MCF 10A (cell line): Measurements from ENCODE around the gene CLP1. TPM values are rescaled to one million over a fixed set of nuclear protein-coding genes. Genes with fewer than 3 reads are reported as not detected.

Source experiments
- Bru-seq: library from RNA; stranded (reverse); fragments of 400-500 nt; gene quantifications from one replicate; lab custom pipeline; 2021; lab: Mats Ljungman, UMichigan
- BruChase-seq, 2 experiments: library from RNA; stranded (reverse); fragments of 400-500 nt; gene quantifications; one replicate each; lab custom pipeline; 2021; lab: Mats Ljungman, UMichigan
- BruUV-seq: library from RNA; stranded (reverse); fragments of 400-500 nt; replicated peaks from 2 replicates; lab custom pipeline; 2021; lab: Mats Ljungman, UMichigan
- CTCF ChIA-PET: fragments of 300-600 bp; sonication (Branson Sonifier 250); formaldehyde crosslinking; extraction: SDS; loops from one replicate; lab custom pipeline; 2021; ENCODE audit warnings: antibody characterized with exemption, inconsistent platforms; lab: Yijun Ruan, JAX
- POLR2A ChIA-PET: fragments of 300-600, 350-650 bp; sonication (Branson Sonifier 250); formaldehyde crosslinking; extraction: SDS; loops from one replicate; lab custom pipeline; 2020; ENCODE audit warnings: antibody characterized with exemption, inconsistent platforms; lab: Yijun Ruan, JAX
- DNase-seq: peaks from one replicate; pipeline ENCODE4 v3.0.0-alpha.2; 2018; ENCODE audit not compliant: unreplicated experiment
- H3K27ac Mint-ChIP-seq: one replicate; pipeline ENCODE4 v1.8.0; 2022; ENCODE audit warnings: mild to moderate bottlenecking, low read depth, mixed read lengths; ENCODE audit not compliant: unreplicated experiment
- H3K27me3 Mint-ChIP-seq: one replicate; pipeline ENCODE4 v1.8.0; 2022; ENCODE audit warnings: mixed read lengths; ENCODE audit not compliant: insufficient read depth, unreplicated experiment
- H3K36me3 Mint-ChIP-seq: one replicate; pipeline ENCODE4 v1.8.0; 2022; ENCODE audit warnings: mild to moderate bottlenecking, moderate library complexity, mixed read lengths; ENCODE audit not compliant: insufficient read depth, unreplicated experiment
- H3K4me1 Mint-ChIP-seq: one replicate; pipeline ENCODE4 v1.8.0; 2022; ENCODE audit warnings: mixed read lengths; ENCODE audit not compliant: insufficient read depth, unreplicated experiment
- H3K4me3 Mint-ChIP-seq: one replicate; pipeline ENCODE4 v1.8.0; 2022; ENCODE audit warnings: mild to moderate bottlenecking, moderate library complexity, mixed read lengths; ENCODE audit not compliant: unreplicated experiment
- H3K9me3 Mint-ChIP-seq: one replicate; pipeline ENCODE4 v1.8.0; 2022; ENCODE audit warnings: mixed read lengths; ENCODE audit not compliant: unreplicated experiment
- intact Hi-C: fragments of 100-400 bp; cut with micrococcal nuclease; formaldehyde crosslinking; loops from 2 replicates; pipeline ENCODE4 v1.14.1; 2022
- long read RNA-seq: library from polyadenylated mRNA; stranded (forward); transcript quantifications from one replicate; pipeline ENCODE4 v2.0.0, GENCODE V29; 2022
- total RNA-seq: library from RNA; stranded (reverse); gene quantifications from 2 replicates; pipeline ENCODE4 v1.2.3, GENCODE V29; 2022
- TF ChIP-seq, protein P1 (sequence below): fragments of 200-600 bp; IDR thresholded peaks from one replicate; pipeline ENCODE4 v1.8.0; 2022; ENCODE audit warnings: antibody characterized with exemption, mild to moderate bottlenecking; ENCODE audit not compliant: unreplicated experiment

The CLP1 gene
- total RNA-seq (8.6 and 9.2 TPM in 2 replicates), Bru-seq, nascent RNA (percentile 69 among the genes with signal in this experiment), BruChase-seq, experiment 1, labeled RNA remaining after a 6-hour chase (percentile 33 among the genes with signal in this experiment), BruChase-seq, experiment 2, labeled RNA remaining after a 2-hour chase (percentile 80 among the genes with signal in this experiment)
- long read RNA-seq, transcript CLP1-205 (3 exons, 2,435 nt), result major isoform, 17 of 17 reads
- long read RNA-seq, partial matches to known transcripts, result 0 of 17 reads
- long read RNA-seq, other reads (novel, unspliced or antisense), result 0 of 17 reads

DNA sequence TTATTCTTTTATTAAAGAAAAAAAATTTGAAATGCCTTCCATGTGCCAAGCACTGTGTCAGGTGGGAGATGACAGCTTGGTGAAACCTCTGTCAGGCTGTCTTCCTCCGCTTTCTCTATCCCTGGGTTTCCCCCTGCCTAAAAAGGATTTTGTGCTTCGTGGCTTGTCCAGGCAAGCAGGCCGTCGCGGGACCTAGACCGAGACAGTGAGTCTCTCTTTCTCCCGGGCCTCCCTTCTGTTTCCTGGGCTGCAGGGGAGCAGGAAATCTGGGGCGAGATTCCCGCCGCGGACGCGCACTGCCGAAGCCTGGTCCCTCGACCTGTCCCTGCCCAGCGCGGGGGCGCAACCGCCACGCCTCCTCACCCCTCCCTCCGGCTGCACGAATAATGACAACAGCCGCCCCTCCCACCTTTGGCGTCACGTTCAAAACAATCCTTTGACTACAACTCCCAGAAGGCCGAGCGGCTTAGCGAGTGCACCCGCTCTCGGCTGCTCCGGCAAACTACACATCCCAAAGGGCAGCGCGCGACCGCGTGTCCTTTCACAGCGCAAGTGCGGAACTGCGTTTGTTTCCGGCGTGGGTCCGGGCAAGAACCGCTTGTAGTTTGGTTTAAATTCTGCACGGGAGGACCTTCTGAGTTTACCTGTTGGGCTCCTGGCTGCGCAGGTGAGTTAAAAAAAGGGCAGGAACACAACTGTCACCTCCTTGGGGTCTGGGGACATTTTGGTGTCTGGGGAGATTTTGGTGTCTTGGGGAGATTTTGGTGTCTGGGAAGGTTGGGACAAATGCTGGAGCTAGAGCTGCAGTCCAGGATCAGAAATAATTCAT, at the start of gene CLP1:
Gene CLP1 (plus strand): TSS at position 569 of the 829 bp plus-strand sequence. CDS start 1,715 bp downstream, outside the sequence.
- DNase-seq, result peak; percentile 99
- ChIA-PET POLR2A (interaction anchor here (0.7 to 3.2 kb wide), 9 partner anchors 9 to 323 kb away, joined by 3 to 36 read pairs (median 6); partner anchors contain the start of genes MED19, TIMM10, TMX2 and UBE2L6), CTCF (interaction anchor here (0.6 to 1.8 kb wide), 9 partner anchors 9 to 309 kb away, joined by 3 to 6 read pairs (median 4); partner anchors contain the start of gene UBE2L6)
- H3K36me3 Mint-ChIP-seq, result peaks cover 49% of the 10 kb centered on the region
- intact Hi-C loops, result loop anchor here (1.0 kb wide), 1 partner anchor 10 kb away; no protein-coding TSS in a partner anchor
- TF ChIP-seq, protein P1, sequence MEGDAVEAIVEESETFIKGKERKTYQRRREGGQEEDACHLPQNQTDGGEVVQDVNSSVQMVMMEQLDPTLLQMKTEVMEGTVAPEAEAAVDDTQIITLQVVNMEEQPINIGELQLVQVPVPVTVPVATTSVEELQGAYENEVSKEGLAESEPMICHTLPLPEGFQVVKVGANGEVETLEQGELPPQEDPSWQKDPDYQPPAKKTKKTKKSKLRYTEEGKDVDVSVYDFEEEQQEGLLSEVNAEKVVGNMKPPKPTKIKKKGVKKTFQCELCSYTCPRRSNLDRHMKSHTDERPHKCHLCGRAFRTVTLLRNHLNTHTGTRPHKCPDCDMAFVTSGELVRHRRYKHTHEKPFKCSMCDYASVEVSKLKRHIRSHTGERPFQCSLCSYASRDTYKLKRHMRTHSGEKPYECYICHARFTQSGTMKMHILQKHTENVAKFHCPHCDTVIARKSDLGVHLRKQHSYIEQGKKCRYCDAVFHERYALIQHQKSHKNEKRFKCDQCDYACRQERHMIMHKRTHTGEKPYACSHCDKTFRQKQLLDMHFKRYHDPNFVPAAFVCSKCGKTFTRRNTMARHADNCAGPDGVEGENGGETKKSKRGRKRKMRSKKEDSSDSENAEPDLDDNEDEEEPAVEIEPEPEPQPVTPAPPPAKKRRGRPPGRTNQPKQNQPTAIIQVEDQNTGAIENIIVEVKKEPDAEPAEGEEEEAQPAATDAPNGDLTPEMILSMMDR, result no peak
- peak within 1 kb of the TSS; percentile 97 for H3K27ac Mint-ChIP-seq
- H3K27me3 Mint-ChIP-seq, result no peaks in the 10 kb centered on the region
- BruUV-seq, result no TSS peak
- peaks cover 13% of the 10 kb centered on the region for H3K4me1 Mint-ChIP-seq
- H3K9me3 Mint-ChIP-seq, result no peaks in the 10 kb centered on the region
- H3K4me3 Mint-ChIP-seq, result peak within 1 kb of the TSS; percentile 100

DNA sequence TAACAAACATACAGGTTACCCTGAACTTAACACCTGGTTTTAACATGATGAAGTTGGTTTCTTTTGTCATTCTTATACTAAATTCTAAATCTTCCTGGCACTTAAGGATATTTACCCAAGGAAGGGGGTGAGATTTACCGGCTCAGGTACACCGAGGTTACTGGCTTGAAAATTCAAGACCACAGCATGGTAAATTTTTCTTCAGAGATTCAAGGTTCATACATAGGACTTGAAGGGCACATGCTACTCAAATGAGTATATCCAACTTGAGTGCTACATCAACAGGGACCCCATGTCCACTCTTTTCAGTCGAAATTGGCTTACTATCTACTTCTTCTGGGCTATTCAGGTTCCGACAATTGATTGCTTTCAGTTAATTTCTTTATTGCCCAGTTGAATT, 47.4 kb upstream of the CLP1 start:
- DNase-seq, result no peak
- no TSS peak for BruUV-seq
- Mint-ChIP-seq H3K4me3 (no peak overlapping the region), H3K27me3 (peaks cover 54% of the 10 kb centered on the region), H3K4me1 (no peaks in the 10 kb centered on the region), H3K9me3 (no peaks in the 10 kb centered on the region), H3K27ac (no peak overlapping the region), H3K36me3 (no peaks in the 10 kb centered on the region)
- intact Hi-C loops, result no loop called here
- ChIA-PET CTCF (interaction anchor here (1.0 kb wide), 2 partner anchors 42 to 117 kb away, joined by 3 read pairs; partner anchors contain the start of gene UBE2L6), POLR2A (no interaction called here)
- TF ChIP-seq, protein P1, result no peak

GRCh38 chr11:57614234-57614772, 43.3 kb upstream of the CLP1 start:
- Mint-ChIP-seq H3K9me3 (no peaks in the 10 kb centered on the region), H3K4me3 (no peak overlapping the region), H3K36me3 (no peaks in the 10 kb centered on the region), H3K4me1 (no peaks in the 10 kb centered on the region), H3K27ac (no peak overlapping the region), H3K27me3 (peaks cover 36% of the 10 kb centered on the region)
- no peak for DNase-seq
- CTCF ChIA-PET, result interaction anchor here (0.7 to 5.1 kb wide), 2 partner anchors 9 to 26 kb away, joined by 3 to 26 read pairs; no protein-coding TSS in a partner anchor
- intact Hi-C loops, result no loop called here
- POLR2A ChIA-PET, result no interaction called here
- no TSS peak for BruUV-seq
- TF ChIP-seq, protein P1, result no peak
